Measurements from ENCODE around the gene UBAC2.

GRCh38 chr13:99308471-99309087 is 107.9 kb downstream of the UBAC2 start:
- TF ChIP-seq CTCF (conservative IDR thresholded peaks at IDR 0.05) (no peak), EZH2 (IDR thresholded peaks at IDR 0.05; ENCODE audit: low read depth) (no peak)

Measured in PC-9 (cell line).